LNCAP (cell line): ENCODE measurements around the gene CDH4.

Experiments
- TF ChIP-seq, protein P1 (sequence below): fragments of 450-650 bp; IDR thresholded peaks from 2 replicates; pipeline ENCODE4 v1.5.1; 2017; ENCODE audit warnings: mild to moderate bottlenecking

CDH4 gene

GRCh38 chr20:61960836-61961235 is 708.8 kb downstream of the CDH4 start:
- TF ChIP-seq, protein P1, sequence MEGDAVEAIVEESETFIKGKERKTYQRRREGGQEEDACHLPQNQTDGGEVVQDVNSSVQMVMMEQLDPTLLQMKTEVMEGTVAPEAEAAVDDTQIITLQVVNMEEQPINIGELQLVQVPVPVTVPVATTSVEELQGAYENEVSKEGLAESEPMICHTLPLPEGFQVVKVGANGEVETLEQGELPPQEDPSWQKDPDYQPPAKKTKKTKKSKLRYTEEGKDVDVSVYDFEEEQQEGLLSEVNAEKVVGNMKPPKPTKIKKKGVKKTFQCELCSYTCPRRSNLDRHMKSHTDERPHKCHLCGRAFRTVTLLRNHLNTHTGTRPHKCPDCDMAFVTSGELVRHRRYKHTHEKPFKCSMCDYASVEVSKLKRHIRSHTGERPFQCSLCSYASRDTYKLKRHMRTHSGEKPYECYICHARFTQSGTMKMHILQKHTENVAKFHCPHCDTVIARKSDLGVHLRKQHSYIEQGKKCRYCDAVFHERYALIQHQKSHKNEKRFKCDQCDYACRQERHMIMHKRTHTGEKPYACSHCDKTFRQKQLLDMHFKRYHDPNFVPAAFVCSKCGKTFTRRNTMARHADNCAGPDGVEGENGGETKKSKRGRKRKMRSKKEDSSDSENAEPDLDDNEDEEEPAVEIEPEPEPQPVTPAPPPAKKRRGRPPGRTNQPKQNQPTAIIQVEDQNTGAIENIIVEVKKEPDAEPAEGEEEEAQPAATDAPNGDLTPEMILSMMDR: no peak

DNA sequence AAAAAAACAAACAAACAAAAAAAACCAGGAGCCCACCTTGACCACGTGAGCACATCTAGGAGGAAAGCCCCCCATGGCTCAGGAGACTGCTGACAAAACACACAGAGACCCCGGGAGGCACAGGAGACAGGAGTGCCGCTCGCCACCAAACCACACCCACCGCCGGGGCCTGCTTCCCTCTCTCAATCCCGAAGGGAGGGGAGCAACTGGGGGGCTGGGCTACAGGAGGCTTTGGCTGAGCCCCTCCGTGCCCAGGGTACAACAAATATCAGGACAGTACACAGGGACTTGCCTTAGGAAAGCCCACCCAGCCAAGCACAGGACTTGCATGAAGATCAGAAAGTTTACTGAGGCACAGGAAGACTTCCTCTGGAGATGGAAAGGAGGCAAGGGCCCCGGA is 711.1 kb downstream of the CDH4 start:
- TF ChIP-seq, protein P1: no peak

- TF ChIP-seq, protein P1: no peak
Measured at GRCh38 chr20:61963885-61964674, 712.0 kb downstream of the CDH4 start.

DNA sequence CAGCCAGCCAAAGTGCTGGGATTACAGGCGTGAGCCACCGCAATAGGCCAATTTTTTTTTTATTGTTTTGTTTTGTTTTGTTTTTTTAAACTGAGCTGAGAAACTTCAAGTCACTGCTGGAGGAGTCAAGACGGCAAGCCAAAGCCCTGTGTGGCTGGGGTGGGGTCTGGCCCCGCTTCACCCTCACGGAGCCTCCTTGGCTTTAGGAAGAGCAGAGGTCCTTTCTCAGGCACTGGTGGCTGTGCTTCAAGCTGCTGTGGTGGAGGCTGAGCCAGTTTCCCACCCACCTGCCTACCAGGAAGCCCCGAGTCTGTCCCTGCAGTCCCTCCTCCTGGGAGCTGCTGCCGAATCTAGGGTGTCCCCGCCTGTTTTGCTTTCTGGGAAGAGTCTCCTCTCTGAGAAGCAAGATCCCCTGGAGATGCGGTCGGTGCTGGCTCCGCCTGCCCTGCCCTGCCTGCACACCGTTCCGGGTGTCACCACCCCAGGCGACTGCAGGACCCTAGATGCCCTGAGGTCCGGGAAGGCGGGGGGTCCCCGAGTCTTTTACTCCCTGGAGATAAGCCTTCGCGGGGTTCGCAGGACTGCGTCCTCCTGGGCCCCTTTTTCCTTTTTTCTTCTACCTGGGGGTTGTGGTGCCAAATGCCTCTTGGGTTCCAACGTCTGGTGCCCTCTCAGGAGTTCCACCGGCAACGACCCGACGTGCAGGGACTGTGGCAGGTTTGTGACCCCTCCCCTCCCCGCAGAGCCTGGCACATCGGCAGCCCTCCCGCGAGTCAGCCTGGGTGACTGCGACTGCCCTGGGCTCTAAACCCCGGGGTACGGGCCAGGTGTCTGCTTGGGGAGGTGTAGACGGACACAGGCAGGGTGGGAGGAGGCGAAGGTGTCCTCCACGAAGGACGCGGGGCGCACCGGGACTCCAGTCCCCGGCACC is 712.9 kb downstream of the CDH4 start:
- TF ChIP-seq, protein P1: no peak

- TF ChIP-seq, protein P1: no peak
Measured at GRCh38 chr20:61965606-61966491, 713.8 kb downstream of the CDH4 start.

DNA sequence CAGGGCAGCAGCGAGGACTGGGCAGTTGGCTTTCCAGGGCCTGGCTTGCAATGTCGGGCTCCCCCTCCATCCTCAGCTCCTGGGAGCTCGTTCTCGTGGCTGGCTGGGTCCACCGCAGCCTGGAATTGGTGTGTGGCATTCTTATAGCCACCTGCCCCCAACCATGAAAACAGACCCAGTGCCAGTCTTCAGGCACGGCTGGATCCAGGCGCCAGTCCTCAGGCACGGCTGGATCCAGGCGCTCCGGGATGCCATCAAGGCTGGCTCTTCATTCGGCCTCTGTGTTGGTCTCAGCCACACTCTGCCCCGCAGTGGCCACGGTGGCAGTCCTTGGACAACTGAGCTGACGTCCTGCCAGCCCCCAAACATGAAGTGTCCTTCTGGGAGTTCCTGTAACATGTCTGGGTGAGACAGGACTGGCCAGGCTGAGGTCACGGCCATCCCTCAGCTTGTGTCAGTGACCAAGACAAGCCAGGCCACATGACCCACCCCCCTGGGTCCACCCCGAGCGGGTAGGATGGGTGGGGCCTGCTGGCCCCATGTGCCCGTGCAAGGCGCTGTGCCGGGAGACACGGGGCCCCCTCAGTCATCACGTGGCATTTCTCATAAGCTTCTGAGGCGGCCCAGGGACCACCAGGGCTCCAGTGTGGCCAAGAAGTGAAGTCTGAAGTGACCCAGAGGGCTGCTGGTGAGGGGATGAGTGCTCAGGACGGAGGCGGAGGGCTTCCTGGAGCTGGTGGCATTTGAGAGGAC is 714.6 kb downstream of the CDH4 start:
- TF ChIP-seq, protein P1: no peak
